BE2C (cell line): ENCODE data around the gene ARHGAP23.

Experiments
- DNase-seq: peaks from one replicate; pipeline ENCODE4 v3.0.0-alpha.2; 2020
- H3K27me3 ChIP-seq: fragments of 250-450 bp; sonication (Bioruptor Pico); 2 replicates; pipeline ENCODE4 v1.5.1; 2020; ENCODE audit warnings: mild to moderate bottlenecking
- H3K36me3 ChIP-seq: fragments of 250-450 bp; sonication (Bioruptor Pico); 2 replicates; pipeline ENCODE4 v1.5.1; 2020; ENCODE audit warnings: mild to moderate bottlenecking
- H3K4me1 ChIP-seq: fragments of 250-450 bp; sonication (Bioruptor Pico); 2 replicates; pipeline ENCODE4 v1.5.1; 2020
- H3K4me3 ChIP-seq: 2 replicates; pipeline ENCODE4 v1.5.1; 2011; ENCODE audit warnings: low read depth, low read length
- H3K9me3 ChIP-seq: fragments of 250-450 bp; sonication (Bioruptor Pico); 2 replicates; pipeline ENCODE4 v1.5.1; 2020
- CTCF ChIP-seq: IDR thresholded peaks from 2 replicates; pipeline ENCODE4 v1.5.1; 2012; ENCODE audit warnings: mild to moderate bottlenecking, low read depth, low read length

ARHGAP23 gene

GRCh38 chr17:38533241-38533640, 105.0 kb downstream of the ARHGAP23 start:
- Histone ChIP-seq H3K27me3 (no peaks in the 10 kb centered on the region), H3K9me3 (no peaks in the 10 kb centered on the region), H3K4me3 (no peak overlapping the region), H3K36me3 (no peaks in the 10 kb centered on the region), H3K4me1 (peaks cover 5% of the 10 kb centered on the region)
- DNase-seq = no peak
- no peak for TF ChIP-seq CTCF

DNA sequence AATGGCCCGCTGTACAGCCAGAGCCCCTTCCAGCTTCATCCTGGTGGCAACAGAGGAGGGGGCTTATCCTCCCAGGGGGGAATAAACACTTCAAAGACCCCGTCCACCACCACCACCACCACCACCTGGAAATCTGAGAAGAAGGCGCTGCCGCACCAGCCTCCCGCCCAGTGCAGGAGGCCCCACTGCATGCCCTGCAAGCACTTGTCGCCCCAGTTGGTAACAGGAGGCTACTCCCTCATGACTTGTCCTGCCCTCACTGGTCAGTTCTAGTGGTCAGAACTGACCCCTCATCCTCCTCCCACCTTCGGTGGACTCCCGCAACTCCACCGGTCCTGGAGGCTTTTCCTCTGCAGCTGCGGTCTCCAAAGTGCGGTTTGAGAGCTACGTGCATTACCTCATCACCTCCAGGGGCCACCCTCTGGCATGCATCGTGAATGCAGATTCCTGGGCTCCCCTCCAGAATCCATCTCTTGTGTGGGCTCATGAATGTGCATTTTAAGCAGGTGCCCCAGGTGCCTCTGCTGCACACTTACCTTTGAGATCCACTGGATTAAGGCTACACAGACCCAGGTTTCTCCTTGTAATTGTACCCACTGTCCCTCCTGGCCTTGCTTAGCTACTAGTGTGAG, 105.7 kb downstream of the ARHGAP23 start:
- TF ChIP-seq CTCF = no peak
- Histone ChIP-seq H3K4me3 (no peak overlapping the region), H3K9me3 (no peaks in the 10 kb centered on the region), H3K4me1 (no peaks in the 10 kb centered on the region; the same call in 1 of the 2 replicates), H3K27me3 (no peaks in the 10 kb centered on the region), H3K36me3 (no peaks in the 10 kb centered on the region)
- no peak for DNase-seq

DNA sequence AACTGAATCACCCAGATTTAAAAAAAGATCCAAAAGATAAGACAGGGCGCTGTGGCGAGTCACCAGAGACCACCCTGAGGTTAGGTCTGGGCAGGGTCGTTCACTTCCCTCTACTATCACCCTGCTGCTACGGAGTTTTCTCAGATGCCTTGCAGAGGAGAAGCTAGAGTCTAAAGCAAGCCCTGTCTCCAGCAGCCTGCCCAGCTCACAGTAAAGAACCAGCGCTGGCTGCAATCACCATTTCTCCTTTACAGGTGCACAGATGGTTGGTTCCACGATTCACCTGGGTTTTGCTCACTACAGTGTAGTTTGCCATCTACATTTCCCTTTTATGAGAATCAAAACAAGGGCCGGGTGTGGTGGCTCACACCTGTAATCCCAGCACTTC, 106.2 kb downstream of the ARHGAP23 start:
- Histone ChIP-seq H3K4me1 (no peaks in the 10 kb centered on the region; the same call in 1 of the 2 replicates), H3K9me3 (no peaks in the 10 kb centered on the region), H3K27me3 (no peaks in the 10 kb centered on the region), H3K4me3 (no peak overlapping the region), H3K36me3 (no peaks in the 10 kb centered on the region)
- no peak for TF ChIP-seq CTCF
- DNase-seq = no peak

GRCh38 chr17:38535886-38536285, 107.6 kb downstream of the ARHGAP23 start:
- no peaks in the 10 kb centered on the region for H3K4me1 ChIP-seq
- no peaks in the 10 kb centered on the region for H3K9me3 ChIP-seq
- H3K4me3 ChIP-seq = no peak overlapping the region
- H3K36me3 ChIP-seq = no peaks in the 10 kb centered on the region
- no peak for DNase-seq
- TF ChIP-seq CTCF = no peak
- no peaks in the 10 kb centered on the region for H3K27me3 ChIP-seq

- no peaks in the 10 kb centered on the region for H3K9me3 ChIP-seq
- no peak overlapping the region for H3K4me3 ChIP-seq
- TF ChIP-seq CTCF = no peak
- no peaks in the 10 kb centered on the region for H3K4me1 ChIP-seq
- DNase-seq = no peak
- H3K27me3 ChIP-seq = no peaks in the 10 kb centered on the region
- H3K36me3 ChIP-seq = no peaks in the 10 kb centered on the region
Observed at GRCh38 chr17:38536661-38537060, 108.4 kb downstream of the ARHGAP23 start.

GRCh38 chr17:38538906-38539305, 110.6 kb downstream of the ARHGAP23 start:
- DNase-seq = no peak

More at GRCh38 chr17:38538906-38539305, 110.6 kb downstream of the ARHGAP23 start:
- Histone ChIP-seq H3K9me3 (no peaks in the 10 kb centered on the region), H3K4me3 (no peak overlapping the region), H3K27me3 (no peaks in the 10 kb centered on the region), H3K4me1 (no peaks in the 10 kb centered on the region), H3K36me3 (no peaks in the 10 kb centered on the region)
- TF ChIP-seq CTCF = no peak
